GM12874 (cell line): ENCODE results near the gene NSD1.

Experiments
- CTCF ChIP-seq: IDR thresholded peaks from 2 replicates; pipeline ENCODE4 v1.5.1; 2011; ENCODE audit warnings: low read depth, mild to moderate bottlenecking, control low read depth, low read length, moderate library complexity; ENCODE audit not compliant: insufficient read depth

The NSD1 gene

GRCh38 chr5:177333420-177334154 is 200.0 kb downstream of the NSD1 start:
- TF ChIP-seq CTCF: no peak

GRCh38 chr5:177334155-177334551 is 200.6 kb downstream of the NSD1 start:
- no peak for TF ChIP-seq CTCF

GRCh38 chr5:177334781-177335700 is 201.5 kb downstream of the NSD1 start:
- no peak for TF ChIP-seq CTCF

GRCh38 chr5:177335701-177336065 is 202.1 kb downstream of the NSD1 start:
- no peak for TF ChIP-seq CTCF

- TF ChIP-seq CTCF: peak; percentile 45; the same call in 1 of the 2 replicates
Measured at GRCh38 chr5:177336112-177336511, 202.5 kb downstream of the NSD1 start.

GRCh38 chr5:177336603-177337494 is 203.3 kb downstream of the NSD1 start:
- no peak for TF ChIP-seq CTCF
